H9 (cell line): ENCODE results near the gene MPV17L2. TPM values are rescaled to one million over a fixed set of nuclear protein-coding genes. Genes with fewer than 3 reads are reported as not detected.

Experiments used
- DNase-seq: peaks from one replicate; pipeline ENCODE4 v3.0.0-alpha.2; 2017
- H2AFZ ChIP-seq: one replicate; pipeline ENCODE4 v1.6.1; 2013; ENCODE audit warnings: mild to moderate bottlenecking, low read length, control low read depth, moderate library complexity
- H2AK5ac ChIP-seq: 2 replicates; pipeline ENCODE4 v1.6.1; 2013; ENCODE audit warnings: low read length, control low read depth, mixed read lengths; ENCODE audit not compliant: insufficient read length
- H2BK120ac ChIP-seq: one replicate; pipeline ENCODE4 v1.6.1; 2013; ENCODE audit warnings: low read depth, mild to moderate bottlenecking, low read length, control low read depth, inconsistent platforms; ENCODE audit not compliant: poor library complexity, severe bottlenecking
- H2BK12ac ChIP-seq: 2 replicates; pipeline ENCODE4 v1.6.1; 2013; ENCODE audit warnings: low read length, control low read depth, mixed read lengths, low read depth; ENCODE audit not compliant: insufficient read length
- H2BK15ac ChIP-seq: 2 replicates; pipeline ENCODE4 v1.6.1; 2013; ENCODE audit warnings: low read depth, low read length, control low read depth
- H2BK20ac ChIP-seq: one replicate; pipeline ENCODE4 v1.6.1; 2013; ENCODE audit warnings: low read depth, mild to moderate bottlenecking, low read length, control low read depth, inconsistent platforms; ENCODE audit not compliant: poor library complexity, severe bottlenecking
- H2BK5ac ChIP-seq: 2 replicates; pipeline ENCODE4 v1.6.1; 2013; ENCODE audit warnings: low read length, control low read depth, mixed read lengths; ENCODE audit not compliant: insufficient read length
- H3K14ac ChIP-seq: 2 replicates; pipeline ENCODE4 v1.6.1; 2013; ENCODE audit warnings: low read length, control low read depth; ENCODE audit not compliant: insufficient read depth
- H3K18ac ChIP-seq: 2 replicates; pipeline ENCODE4 v1.6.1; 2013; ENCODE audit warnings: low read depth, mild to moderate bottlenecking, mixed read lengths, low read length, control low read depth; ENCODE audit not compliant: insufficient read length
- H3K23ac ChIP-seq: 2 replicates; pipeline ENCODE4 v1.6.1; 2013; ENCODE audit warnings: low read length, control low read depth, mixed read lengths, low read depth; ENCODE audit not compliant: insufficient read length
- H3K23me2 ChIP-seq: 2 replicates; pipeline ENCODE4 v1.6.1; 2013; ENCODE audit warnings: low read depth, mild to moderate bottlenecking, mixed read lengths, low read length, control low read depth; ENCODE audit not compliant: insufficient read length, poor library complexity, severe bottlenecking
- H3K27ac ChIP-seq: 2 replicates; pipeline ENCODE4 v1.5.1; 2013; ENCODE audit warnings: low read length, control low read depth, mixed read lengths, low read depth; ENCODE audit not compliant: insufficient read length
- H3K27me3 ChIP-seq: 2 replicates; pipeline ENCODE4 v1.6.1; 2013; ENCODE audit warnings: low read length, control low read depth, inconsistent platforms; ENCODE audit not compliant: insufficient read depth
- H3K4ac ChIP-seq: 2 replicates; pipeline ENCODE4 v1.6.1; 2013; ENCODE audit warnings: low read depth, mild to moderate bottlenecking, control low read depth, inconsistent platforms, low read length, moderate library complexity
- H3K4me1 ChIP-seq: 2 replicates; pipeline ENCODE4 v1.6.1; 2013; ENCODE audit warnings: low read length, control low read depth, inconsistent platforms; ENCODE audit not compliant: insufficient read depth
- H3K4me2 ChIP-seq: 2 replicates; pipeline ENCODE4 v1.6.1; 2013; ENCODE audit warnings: low read length, control low read depth, mixed read lengths; ENCODE audit not compliant: insufficient read length, insufficient read depth
- H3K56ac ChIP-seq: 2 replicates; pipeline ENCODE4 v1.6.1; 2013; ENCODE audit warnings: low read depth, mild to moderate bottlenecking, mixed read lengths, low read length, control low read depth; ENCODE audit not compliant: insufficient read length
- H3K79me1 ChIP-seq: 2 replicates; pipeline ENCODE4 v1.6.1; 2013; ENCODE audit warnings: low read depth, mild to moderate bottlenecking, moderate library complexity, low read length, control low read depth, inconsistent platforms; ENCODE audit not compliant: insufficient read depth, poor library complexity, severe bottlenecking
- H3K79me2 ChIP-seq: 2 replicates; pipeline ENCODE4 v1.6.1; 2013; ENCODE audit warnings: low read length, control low read depth, inconsistent platforms; ENCODE audit not compliant: insufficient read depth
- H3K9ac ChIP-seq: 2 replicates; pipeline ENCODE4 v1.6.1; 2013; ENCODE audit warnings: low read length, control low read depth, mixed read lengths; ENCODE audit not compliant: insufficient read length; ENCODE audit errors: extremely low read depth
- H3K9me3 ChIP-seq: one replicate; pipeline ENCODE4 v1.6.1; 2013; ENCODE audit warnings: low read depth, low read length, inconsistent platforms; ENCODE audit not compliant: control insufficient read depth
- H3T11ph ChIP-seq: one replicate; pipeline ENCODE4 v1.6.1; 2013; ENCODE audit warnings: mild to moderate bottlenecking, low read length, control low read depth, inconsistent platforms
- H4K20me1 ChIP-seq: one replicate; pipeline ENCODE4 v1.6.1; 2013; ENCODE audit not compliant: control insufficient read depth, insufficient read length, insufficient read depth
- H4K5ac ChIP-seq: 2 replicates; pipeline ENCODE4 v1.6.1; 2013; ENCODE audit warnings: low read depth, mild to moderate bottlenecking, mixed read lengths, low read length, control low read depth; ENCODE audit not compliant: insufficient read length
- H4K8ac ChIP-seq: replicated peaks from 2 replicates; pipeline ENCODE4 v1.6.1; 2013; ENCODE audit warnings: low read length, control low read depth, mixed read lengths, low read depth; ENCODE audit not compliant: insufficient read length
- H4K91ac ChIP-seq: 2 replicates; pipeline ENCODE4 v1.6.1; 2013; ENCODE audit warnings: low read depth, mild to moderate bottlenecking, moderate library complexity, mixed read lengths, low read length, control low read depth; ENCODE audit not compliant: insufficient read length
- H3K27ac Mint-ChIP-seq, 3 experiments: 2 replicates in 2 of 3; 3 replicates in 1 of 3; pipeline ENCODE4 v1.8.0; 2020 to 2021; ENCODE audit warnings: mixed read lengths in 3 of 3, mild to moderate bottlenecking in 1 of 3, moderate library complexity in 1 of 3
- H3K27me3 Mint-ChIP-seq: 2 replicates; pipeline ENCODE4 v1.8.0; 2021; ENCODE audit warnings: low read depth, mild to moderate bottlenecking, moderate library complexity, mixed read lengths
- H3K36me3 Mint-ChIP-seq, 3 experiments: 2 replicates in 2 of 3; 3 replicates in 1 of 3; pipeline ENCODE4 v1.8.0; 2020 to 2021; ENCODE audit warnings: low read depth in 3 of 3, mixed read lengths in 3 of 3; ENCODE audit not compliant: insufficient read depth in 1 of 3
- H3K4me1 Mint-ChIP-seq, 2 experiments: 2 replicates each; pipeline ENCODE4 v1.8.0; 2020; ENCODE audit warnings: mixed read lengths in 2 of 2
- H3K4me3 Mint-ChIP-seq, 2 experiments: 2 replicates in 1 of 2; 3 replicates in 1 of 2; pipeline ENCODE4 v1.8.0; 2020 to 2021; ENCODE audit warnings: mild to moderate bottlenecking in 2 of 2, mixed read lengths in 2 of 2, moderate library complexity in 1 of 2
- H3K9me3 Mint-ChIP-seq, 2 experiments: 2 replicates in 1 of 2; 3 replicates in 1 of 2; pipeline ENCODE4 v1.8.0; 2020; ENCODE audit warnings: mild to moderate bottlenecking in 2 of 2, mixed read lengths in 2 of 2, moderate library complexity in 1 of 2
- WGBS: extraction: QIAGEN DNeasy Blood & Tissue Kit; methylation state at CpG from one replicate; pipeline ENCODE4 v1.1.7; 2013; ENCODE audit warnings: missing lambda C conversion rate, low lambda C conversion rate, mixed read lengths; ENCODE audit not compliant: insufficient read length; ENCODE audit errors: extremely low coverage; 5-methylcytosine and 5-hydroxymethylcytosine counted together
- total RNA-seq: library from RNA; stranded (reverse); gene quantifications from 2 replicates; pipeline ENCODE4 v1.2.1, GENCODE V29; 2021
- TF ChIP-seq, protein P1 (sequence below): fragments of 200-600 bp; sonication (generic); conservative IDR thresholded peaks from 3 replicates; pipeline ENCODE4 v1.8.0; 2021; ENCODE audit warnings: antibody characterized with exemption, mild to moderate bottlenecking

The MPV17L2 gene
- total RNA-seq, 1 experiment from 2014 or later: 26.4 TPM

DNA sequence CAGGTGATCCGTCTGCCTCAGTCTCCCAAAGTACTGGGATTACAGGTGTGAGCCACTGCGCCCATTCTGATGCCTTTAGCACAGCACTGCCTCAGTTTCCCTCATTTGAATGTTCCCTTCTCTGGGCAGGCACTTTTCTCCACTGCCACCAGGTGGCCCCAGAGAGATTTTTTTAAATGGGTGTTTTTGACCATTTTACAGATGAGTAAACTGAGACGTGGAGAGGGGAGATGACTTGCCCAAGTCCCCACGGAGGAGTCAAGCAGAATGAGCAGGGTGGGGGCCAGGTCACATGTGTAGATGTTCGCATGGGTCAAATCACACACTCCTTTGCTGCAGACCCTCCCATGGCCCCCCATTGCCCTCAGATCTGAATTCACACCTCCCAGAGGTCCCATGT is 36.5 kb downstream of the MPV17L2 start:
- no peak for DNase-seq
- Histone ChIP-seq H2BK15ac (no peak overlapping the region), H2AK5ac (no peak overlapping the region), H3K79me2 (no peaks in the 10 kb centered on the region), H3K79me1 (no peaks in the 10 kb centered on the region), H4K91ac (no peak overlapping the region), H3K27ac (no peak overlapping the region), H2BK12ac (no peak overlapping the region), H3K4ac (no peak overlapping the region), H3K4me1 (no peaks in the 10 kb centered on the region; the same call in 1 of the 2 replicates), H2AFZ (no peak overlapping the region), H2BK120ac (no peak overlapping the region), H3K9ac (no peak overlapping the region), H3K4me2 (no peak overlapping the region), H3K18ac (no peak overlapping the region), H3K23ac (no peak overlapping the region), H3K9me3 (no peaks in the 10 kb centered on the region), H4K5ac (no peak overlapping the region), H3K56ac (no peak overlapping the region), H3K14ac (no peak overlapping the region), H2BK5ac (no peak overlapping the region), H3K23me2 (peaks cover 19% of the 10 kb centered on the region), H4K8ac (no peak overlapping the region), H3K27me3 (peaks cover 2% of the 10 kb centered on the region; the same call in 1 of the 2 replicates), H3T11ph (no peak overlapping the region), H2BK20ac (no peak overlapping the region), H4K20me1 (no peaks in the 10 kb centered on the region)
- TF ChIP-seq, protein P1, sequence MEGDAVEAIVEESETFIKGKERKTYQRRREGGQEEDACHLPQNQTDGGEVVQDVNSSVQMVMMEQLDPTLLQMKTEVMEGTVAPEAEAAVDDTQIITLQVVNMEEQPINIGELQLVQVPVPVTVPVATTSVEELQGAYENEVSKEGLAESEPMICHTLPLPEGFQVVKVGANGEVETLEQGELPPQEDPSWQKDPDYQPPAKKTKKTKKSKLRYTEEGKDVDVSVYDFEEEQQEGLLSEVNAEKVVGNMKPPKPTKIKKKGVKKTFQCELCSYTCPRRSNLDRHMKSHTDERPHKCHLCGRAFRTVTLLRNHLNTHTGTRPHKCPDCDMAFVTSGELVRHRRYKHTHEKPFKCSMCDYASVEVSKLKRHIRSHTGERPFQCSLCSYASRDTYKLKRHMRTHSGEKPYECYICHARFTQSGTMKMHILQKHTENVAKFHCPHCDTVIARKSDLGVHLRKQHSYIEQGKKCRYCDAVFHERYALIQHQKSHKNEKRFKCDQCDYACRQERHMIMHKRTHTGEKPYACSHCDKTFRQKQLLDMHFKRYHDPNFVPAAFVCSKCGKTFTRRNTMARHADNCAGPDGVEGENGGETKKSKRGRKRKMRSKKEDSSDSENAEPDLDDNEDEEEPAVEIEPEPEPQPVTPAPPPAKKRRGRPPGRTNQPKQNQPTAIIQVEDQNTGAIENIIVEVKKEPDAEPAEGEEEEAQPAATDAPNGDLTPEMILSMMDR: peak; percentile 71
- peak overlapping the region in 1 of 2 experiments; percentile 38; a peak in 1 of 5 replicates for H3K4me3 Mint-ChIP-seq
- no peak overlapping the region; a peak in 2 of 7 replicates for H3K27ac Mint-ChIP-seq
- peaks cover 45% of the 10 kb centered on the region for H3K27me3 Mint-ChIP-seq
- no CpG with 5 or more reads among the region's 5 CpGs for WGBS
- H3K4me1 Mint-ChIP-seq: peaks cover 43 to 49% of the 10 kb centered on the region in 2 experiments
- H3K36me3 Mint-ChIP-seq: no peaks in the 10 kb centered on the region
- peaks cover 0 to 8% of the 10 kb centered on the region in 2 experiments; a peak in 2 of 5 replicates for H3K9me3 Mint-ChIP-seq
